OCI-LY1 (cell line): ENCODE data around the gene CEL.

Source experiments
- EZH2 ChIP-seq: fragments of 200-600 bp; sonication (generic), shearing (Covaris generic); IDR thresholded peaks from 2 replicates; pipeline ENCODE4 v1.8.0; 2017; ENCODE audit warnings: borderline replicate concordance, mixed run types, mild to moderate bottlenecking, antibody characterized with exemption, low read length, moderate library complexity, mixed read lengths
- TF ChIP-seq, protein P1 (sequence below): fragments of 200-600 bp; sonication (generic), shearing (Covaris generic); IDR thresholded peaks from 2 replicates; pipeline ENCODE4 v1.5.1; 2017; ENCODE audit warnings: mild to moderate bottlenecking, antibody characterized with exemption, low read length, moderate library complexity, mixed read lengths

DNA sequence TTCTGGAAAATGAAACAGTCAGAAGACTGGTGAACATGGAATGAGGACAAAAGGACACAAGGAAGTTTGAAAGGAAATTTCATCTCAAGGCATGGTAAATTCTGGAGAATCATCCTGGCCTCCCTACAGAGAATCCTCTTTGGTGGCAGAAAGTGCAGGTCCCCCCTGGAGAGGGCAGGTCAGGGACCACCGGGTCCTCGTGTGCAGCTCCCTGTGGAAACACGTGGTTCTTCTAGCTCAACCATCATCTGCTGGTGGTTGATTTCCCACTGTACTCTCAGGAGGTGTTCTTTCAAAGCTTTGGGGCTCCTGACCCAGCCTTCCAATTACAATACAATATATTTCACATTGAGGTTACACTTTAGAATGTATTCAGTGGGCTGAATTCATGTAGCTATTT, 33.6 kb upstream of the CEL start:
- TF ChIP-seq, protein P1, sequence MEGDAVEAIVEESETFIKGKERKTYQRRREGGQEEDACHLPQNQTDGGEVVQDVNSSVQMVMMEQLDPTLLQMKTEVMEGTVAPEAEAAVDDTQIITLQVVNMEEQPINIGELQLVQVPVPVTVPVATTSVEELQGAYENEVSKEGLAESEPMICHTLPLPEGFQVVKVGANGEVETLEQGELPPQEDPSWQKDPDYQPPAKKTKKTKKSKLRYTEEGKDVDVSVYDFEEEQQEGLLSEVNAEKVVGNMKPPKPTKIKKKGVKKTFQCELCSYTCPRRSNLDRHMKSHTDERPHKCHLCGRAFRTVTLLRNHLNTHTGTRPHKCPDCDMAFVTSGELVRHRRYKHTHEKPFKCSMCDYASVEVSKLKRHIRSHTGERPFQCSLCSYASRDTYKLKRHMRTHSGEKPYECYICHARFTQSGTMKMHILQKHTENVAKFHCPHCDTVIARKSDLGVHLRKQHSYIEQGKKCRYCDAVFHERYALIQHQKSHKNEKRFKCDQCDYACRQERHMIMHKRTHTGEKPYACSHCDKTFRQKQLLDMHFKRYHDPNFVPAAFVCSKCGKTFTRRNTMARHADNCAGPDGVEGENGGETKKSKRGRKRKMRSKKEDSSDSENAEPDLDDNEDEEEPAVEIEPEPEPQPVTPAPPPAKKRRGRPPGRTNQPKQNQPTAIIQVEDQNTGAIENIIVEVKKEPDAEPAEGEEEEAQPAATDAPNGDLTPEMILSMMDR = no peak
- no peak for TF ChIP-seq EZH2
